IMR-90 (cell line): ENCODE measurements around the gene EXOC2. TPM values are rescaled to one million over a fixed set of nuclear protein-coding genes. Genes with fewer than 3 reads are reported as not detected.

Source experiments
- ATAC-seq: fragments of 200-7000 bp; cut with Tn5 transposase; 2 replicates; pipeline ENCODE4 v1.9.1; 2020; ENCODE audit warnings: low read depth, mild to moderate bottlenecking, moderate library complexity
- BruUV-seq: library from RNA; stranded (reverse); fragments of 400-500 nt; replicated peaks from 2 replicates; lab custom pipeline; 2021; lab: Mats Ljungman, UMichigan
- CTCF ChIA-PET: fragments of 300-600 bp; formaldehyde crosslinking; extraction: SDS; loops from one replicate; lab custom pipeline; 2021; ENCODE audit warnings: antibody characterized with exemption; lab: Yijun Ruan, JAX
- POLR2A ChIA-PET: fragments of 300-600 bp; sonication (Branson Sonifier 250); formaldehyde crosslinking; loops from one replicate; lab custom pipeline; 2022; ENCODE audit warnings: antibody characterized with exemption; ENCODE audit not compliant: unreplicated experiment; lab: Charles Lee
- DNase-seq: peaks from one replicate; pipeline ENCODE4 v3.0.0; 2013
- H2AFZ ChIP-seq: replicated peaks from 2 replicates; pipeline ENCODE3; 2013; ENCODE audit warnings: low read length, mild to moderate bottlenecking; ENCODE audit not compliant: poor library complexity
- H2AK5ac ChIP-seq: 2 replicates; pipeline ENCODE4 v1.6.1; 2013; ENCODE audit warnings: low read depth, low read length, inconsistent platforms
- H2AK9ac ChIP-seq: replicated peaks from 2 replicates; pipeline ENCODE3; 2013; ENCODE audit warnings: mild to moderate bottlenecking, low read depth, low read length, moderate library complexity; ENCODE audit not compliant: poor library complexity
- H2BK120ac ChIP-seq: 2 replicates; pipeline ENCODE4 v1.6.1; 2013; ENCODE audit warnings: low read depth, low read length, inconsistent platforms
- H2BK15ac ChIP-seq: 3 replicates; pipeline ENCODE4 v1.6.1; 2013; ENCODE audit warnings: low read depth, low read length, inconsistent platforms
- H2BK20ac ChIP-seq: 2 replicates; pipeline ENCODE4 v1.6.1; 2013; ENCODE audit warnings: low read depth, mild to moderate bottlenecking, inconsistent platforms, low read length, moderate library complexity
- H2BK5ac ChIP-seq: 2 replicates; pipeline ENCODE4 v1.6.1; 2013; ENCODE audit warnings: mild to moderate bottlenecking, low read depth, low read length, inconsistent platforms; ENCODE audit not compliant: poor library complexity, severe bottlenecking
- H3K14ac ChIP-seq: replicated peaks from 2 replicates; pipeline ENCODE4 v1.6.1; 2013; ENCODE audit warnings: low read depth, low read length, inconsistent platforms
- H3K18ac ChIP-seq: 2 replicates; pipeline ENCODE4 v1.6.1; 2013; ENCODE audit warnings: low read depth, low read length, control low read depth
- H3K23ac ChIP-seq: 2 replicates; pipeline ENCODE4 v1.6.1; 2013; ENCODE audit warnings: low read depth, low read length, inconsistent platforms
- H3K27ac ChIP-seq: 2 replicates; pipeline ENCODE4 v1.5.1; 2013; ENCODE audit warnings: mild to moderate bottlenecking, control low read depth, low read length; ENCODE audit not compliant: insufficient read depth
- H3K27me3 ChIP-seq: 2 replicates; pipeline ENCODE4 v1.6.1; 2013; ENCODE audit warnings: low read length; ENCODE audit not compliant: control insufficient read depth, insufficient read depth
- H3K36me3 ChIP-seq: 2 replicates; pipeline ENCODE4 v1.6.1; 2013; ENCODE audit warnings: low read length, mixed read lengths; ENCODE audit not compliant: control insufficient read depth, insufficient read depth
- H3K4ac ChIP-seq: 2 replicates; pipeline ENCODE4 v1.6.1; 2013; ENCODE audit warnings: low read depth, low read length, inconsistent platforms
- H3K4me1 ChIP-seq: 2 replicates; pipeline ENCODE4 v1.6.1; 2013; ENCODE audit warnings: low read length, mixed read lengths; ENCODE audit not compliant: control insufficient read depth, insufficient read depth
- H3K4me2 ChIP-seq: 2 replicates; pipeline ENCODE4 v1.6.1; 2013; ENCODE audit warnings: low read depth, mild to moderate bottlenecking, control low read depth, low read length, moderate library complexity
- H3K4me3 ChIP-seq: 2 replicates; pipeline ENCODE4 v1.5.1; 2013; ENCODE audit warnings: low read depth, mild to moderate bottlenecking, control low read depth, low read length, moderate library complexity; ENCODE audit not compliant: insufficient read depth
- H3K56ac ChIP-seq: 2 replicates; pipeline ENCODE4 v1.6.1; 2013; ENCODE audit warnings: low read length, inconsistent platforms; ENCODE audit not compliant: insufficient read depth; ENCODE audit errors: extremely low read depth
- H3K79me1 ChIP-seq, 2 experiments: 2 replicates each; pipeline ENCODE4 v1.6.1; 2013; ENCODE audit warnings: low read length in 2 of 2, inconsistent platforms in 1 of 2, low read depth in 1 of 2
- H3K9ac ChIP-seq: 2 replicates; pipeline ENCODE4 v1.6.1; 2013; ENCODE audit warnings: low read depth, low read length, control low read depth
- H3K9me1 ChIP-seq: 2 replicates; pipeline ENCODE4 v1.6.1; 2013; ENCODE audit warnings: low read length, inconsistent platforms; ENCODE audit not compliant: insufficient read depth
- H3K9me3 ChIP-seq: 2 replicates; pipeline ENCODE4 v1.6.1; 2013; ENCODE audit warnings: low read length; ENCODE audit not compliant: control insufficient read depth, insufficient read depth
- H4K20me1 ChIP-seq: 2 replicates; pipeline ENCODE4 v1.6.1; 2013; ENCODE audit warnings: low read length, inconsistent platforms; ENCODE audit not compliant: insufficient read depth
- H4K5ac ChIP-seq: 2 replicates; pipeline ENCODE4 v1.6.1; 2013; ENCODE audit warnings: mild to moderate bottlenecking, low read depth, low read length, control low read depth
- H4K8ac ChIP-seq, 2 experiments: 2 replicates each; pipeline ENCODE4 v1.6.1; 2013; ENCODE audit warnings: low read depth in 2 of 2, low read length in 2 of 2, control low read depth in 1 of 2, inconsistent platforms in 1 of 2
- H4K91ac ChIP-seq: 2 replicates; pipeline ENCODE4 v1.6.1; 2013; ENCODE audit warnings: low read depth, low read length, inconsistent platforms; ENCODE audit not compliant: insufficient read depth
- BHLHE40 ChIP-seq: fragments of 150-350 bp; IDR thresholded peaks from 2 replicates; pipeline ENCODE4 v1.6.1; 2016; ENCODE audit warnings: mild to moderate bottlenecking, low read depth, low read length
- CEBPB ChIP-seq: IDR thresholded peaks from 2 replicates; pipeline ENCODE4 v1.6.1; 2012; ENCODE audit warnings: low read depth, low read length, improper control_type of control experiment
- CHD1 ChIP-seq: IDR thresholded peaks from 2 replicates; pipeline ENCODE4 v1.6.1; 2012; ENCODE audit warnings: low read depth, low read length, improper control_type of control experiment
- ELK1 ChIP-seq: fragments of 150-350 bp; IDR thresholded peaks from 2 replicates; pipeline ENCODE4 v1.6.1; 2016; ENCODE audit warnings: low read depth, mild to moderate bottlenecking, low read length, moderate library complexity, borderline replicate concordance
- FOS ChIP-seq: fragments of 150-350 bp; IDR thresholded peaks from 2 replicates; pipeline ENCODE4 v1.6.1; 2016; ENCODE audit warnings: low read depth, low read length
- MAFK ChIP-seq: IDR thresholded peaks from 2 replicates; pipeline ENCODE4 v1.6.1; 2012; ENCODE audit warnings: low read depth, low read length, improper control_type of control experiment
- MAZ ChIP-seq: IDR thresholded peaks from 2 replicates; pipeline ENCODE4 v1.6.1; 2012; ENCODE audit warnings: low read depth, mild to moderate bottlenecking, low read length, improper control_type of control experiment, moderate library complexity, borderline replicate concordance
- NFE2L2 ChIP-seq: fragments of 150-350 bp; IDR thresholded peaks from 2 replicates; pipeline ENCODE4 v1.6.1; 2016; ENCODE audit warnings: low read depth, mild to moderate bottlenecking, low read length
- POLR2A ChIP-seq: IDR thresholded peaks from 2 replicates; pipeline ENCODE4 v1.6.1; 2012; ENCODE audit warnings: mild to moderate bottlenecking, low read depth, low read length
- RAD21 ChIP-seq: IDR thresholded peaks from 2 replicates; pipeline ENCODE4 v1.6.1; 2012; ENCODE audit warnings: low read length, improper control_type of control experiment
- RCOR1 ChIP-seq: IDR thresholded peaks from 2 replicates; pipeline ENCODE4 v1.6.1; 2012; ENCODE audit warnings: mild to moderate bottlenecking, low read length, improper control_type of control experiment; ENCODE audit not compliant: insufficient replicate concordance
- RFX5 ChIP-seq: IDR thresholded peaks from 2 replicates; pipeline ENCODE4 v1.8.0; 2012; ENCODE audit warnings: low read depth, mild to moderate bottlenecking, low read length, moderate library complexity
- SMC3 ChIP-seq: fragments of 150-350 bp; IDR thresholded peaks from 2 replicates; pipeline ENCODE4 v1.6.1; 2016; ENCODE audit warnings: low read depth, mild to moderate bottlenecking, antibody characterized with exemption, low read length, moderate library complexity
- USF2 ChIP-seq: fragments of 150-350 bp; IDR thresholded peaks from 2 replicates; pipeline ENCODE4 v1.6.1; 2017; ENCODE audit warnings: mild to moderate bottlenecking, antibody characterized with exemption, low read length, low read depth
- WGBS, 2 experiments: methylation state at CpG; one replicate each; pipeline versions ENCODE4 v1.1.5 to v1.1.7; 2013; ENCODE audit warnings: missing lambda C conversion rate in 2 of 2; ENCODE audit not compliant: insufficient read length in 1 of 2; ENCODE audit errors: extremely low coverage in 2 of 2; 5-methylcytosine and 5-hydroxymethylcytosine counted together
- dilution Hi-C: fragments of 300-500 bp; cut with HindIII; formaldehyde crosslinking; loops from one replicate; pipeline ENCODE4 v1.14.3; 2018; ENCODE audit warnings: low sequenced_read_pairs; ENCODE audit not compliant: unreplicated experiment
- in situ Hi-C: fragments of 300-500 bp; cut with MboI; formaldehyde crosslinking; loops from 3 replicates; pipeline ENCODE4 v1.14.3; 2019; ENCODE audit warnings: low sequenced_read_pairs, inconsistent platforms, mixed read lengths
- intact Hi-C: fragments of 100-400 bp; cut with micrococcal nuclease; formaldehyde crosslinking; loops from 2 replicates; pipeline ENCODE4 v1.10.0; 2022
- polyA plus RNA-seq, 3 experiments: library from polyadenylated mRNA; depleted of rRNA; stranded (reverse); fragments of >200 nt; gene quantifications; 2 replicates each; pipeline ENCODE4 v1.2.3, GENCODE V29; 2012; ENCODE audit warnings: low replicate concordance in 1 of 3
- total RNA-seq: library from RNA; depleted of rRNA; stranded (reverse); fragments of >200 nt; gene quantifications from 2 replicates; pipeline ENCODE4 v1.2.3, GENCODE V29; 2012
- TF ChIP-seq, protein P1 (sequence below): conservative IDR thresholded peaks from 2 replicates; pipeline ENCODE4 v1.5.1; 2012; ENCODE audit warnings: mild to moderate bottlenecking, low read depth, low read length, improper control_type of control experiment

The EXOC2 gene
- total and polyA plus RNA-seq, 2 of the 4 experiments (the other 2 are of a cell fraction) = 13.1 to 37.3 TPM

- Histone ChIP-seq H3K56ac (no peak overlapping the region), H3K4me3 (no peak overlapping the region), H3K4me2 (no peak overlapping the region), H2BK15ac (no peak overlapping the region), H2BK20ac (no peak overlapping the region), H4K91ac (no peak overlapping the region), H2AK5ac (peak overlapping the region; percentile 47; the same call in 1 of the 2 replicates), H3K23ac (peak overlapping the region; percentile 17; the same call in 1 of the 2 replicates), H2BK5ac (no peak overlapping the region), H3K27me3 (no peaks in the 10 kb centered on the region; the same call in 1 of the 2 replicates), H3K9me3 (no peaks in the 10 kb centered on the region), H2BK120ac (no peak overlapping the region), H3K79me1 (0 out of 4 replicates have a peak, but pooled peaks cover 0 to 1% of the 10 kb centered on the region in 2 experiments), H3K9ac (no peak overlapping the region), H3K36me3 (no peaks in the 10 kb centered on the region), H4K5ac (no peak overlapping the region), H2AK9ac (no peak overlapping the region), H3K14ac (no peak overlapping the region), H3K9me1 (peaks cover 3% of the 10 kb centered on the region), H4K8ac (no peak overlapping the region), H2AFZ (no peak overlapping the region), H3K18ac (no peak overlapping the region), H3K4me1 (peaks cover 7% of the 10 kb centered on the region), H3K27ac (no peak overlapping the region), H3K4ac (no peak overlapping the region), H4K20me1 (no peaks in the 10 kb centered on the region)
- dilution Hi-C loops = no loop called here
- CTCF ChIA-PET = interaction anchor here (0.6 to 1.1 kb wide), 2 partner anchors 18 to 95 kb away, joined by 3 to 5 read pairs; no protein-coding TSS in a partner anchor
- no TSS peak for BruUV-seq
- in situ Hi-C loops = no loop called here
- 93% methylated on average over 3 of the region's 11 CpGs; no CpG with 5 or more reads in 1 of the 2 experiments for WGBS, 2 experiments
- POLR2A ChIA-PET = no interaction called here
- TF ChIP-seq ELK1 (no peak), RCOR1 (no peak), RFX5 (no peak), BHLHE40 (no peak), RAD21 (no peak), FOS (no peak), SMC3 (no peak), CEBPB (no peak), MAZ (no peak), USF2 (no peak), POLR2A (no peak), MAFK (no peak), NFE2L2 (no peak), CHD1 (no peak)
- TF ChIP-seq, protein P1, sequence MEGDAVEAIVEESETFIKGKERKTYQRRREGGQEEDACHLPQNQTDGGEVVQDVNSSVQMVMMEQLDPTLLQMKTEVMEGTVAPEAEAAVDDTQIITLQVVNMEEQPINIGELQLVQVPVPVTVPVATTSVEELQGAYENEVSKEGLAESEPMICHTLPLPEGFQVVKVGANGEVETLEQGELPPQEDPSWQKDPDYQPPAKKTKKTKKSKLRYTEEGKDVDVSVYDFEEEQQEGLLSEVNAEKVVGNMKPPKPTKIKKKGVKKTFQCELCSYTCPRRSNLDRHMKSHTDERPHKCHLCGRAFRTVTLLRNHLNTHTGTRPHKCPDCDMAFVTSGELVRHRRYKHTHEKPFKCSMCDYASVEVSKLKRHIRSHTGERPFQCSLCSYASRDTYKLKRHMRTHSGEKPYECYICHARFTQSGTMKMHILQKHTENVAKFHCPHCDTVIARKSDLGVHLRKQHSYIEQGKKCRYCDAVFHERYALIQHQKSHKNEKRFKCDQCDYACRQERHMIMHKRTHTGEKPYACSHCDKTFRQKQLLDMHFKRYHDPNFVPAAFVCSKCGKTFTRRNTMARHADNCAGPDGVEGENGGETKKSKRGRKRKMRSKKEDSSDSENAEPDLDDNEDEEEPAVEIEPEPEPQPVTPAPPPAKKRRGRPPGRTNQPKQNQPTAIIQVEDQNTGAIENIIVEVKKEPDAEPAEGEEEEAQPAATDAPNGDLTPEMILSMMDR = no peak
- DNase-seq (no peak), ATAC-seq (no peak)
- intact Hi-C loops = no loop called here
Observed at GRCh38 chr6:701700-702479, 9.0 kb upstream of the EXOC2 start.
